Raji (cell line): ENCODE results near the gene SRBD1.

Source experiments
- POLR2A ChIP-seq: IDR thresholded peaks from 2 replicates; pipeline ENCODE4 v1.6.1; 2011; ENCODE audit warnings: low read depth, low read length, control low read depth; ENCODE audit not compliant: insufficient read depth

SRBD1 gene

DNA sequence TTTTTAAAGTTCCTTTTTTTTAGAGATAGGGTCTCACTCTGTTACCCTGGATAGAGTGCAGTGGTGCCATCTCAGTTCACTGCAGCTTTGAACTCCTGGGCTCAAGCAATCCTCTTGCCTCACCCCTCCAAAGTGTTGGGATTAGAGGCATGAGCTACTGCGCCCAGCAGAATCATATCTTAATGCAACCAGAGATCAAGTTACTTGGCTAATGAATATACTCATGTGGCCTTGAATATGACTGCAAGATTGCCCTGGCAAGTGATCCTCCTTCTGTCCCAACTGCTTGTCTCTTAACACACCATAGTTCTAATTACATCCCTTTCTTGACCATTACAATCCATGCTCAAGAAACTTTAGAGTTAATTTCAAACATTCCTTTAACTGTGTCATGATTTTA lies 133.5 kb downstream of the SRBD1 start:
- no peak for TF ChIP-seq POLR2A

DNA sequence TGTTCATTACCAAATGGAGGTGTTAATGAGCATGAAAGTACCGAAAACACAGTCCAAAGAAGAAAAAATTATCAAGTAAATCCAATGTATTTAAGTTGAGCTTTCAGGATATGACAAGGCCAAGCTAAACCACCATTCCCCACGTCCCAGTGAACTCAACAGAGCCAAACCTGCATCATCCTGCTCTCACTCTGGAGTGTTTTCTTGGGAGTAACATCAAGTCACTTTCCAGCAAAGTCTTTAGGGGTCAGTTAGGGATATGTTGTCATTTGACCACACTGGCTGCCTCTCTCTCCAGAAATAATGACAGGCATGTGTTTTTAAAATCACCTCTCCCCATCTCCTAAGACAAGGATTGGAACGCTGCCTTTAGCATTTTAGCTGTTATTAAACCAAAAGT lies 140.5 kb downstream of the SRBD1 start:
- no peak for TF ChIP-seq POLR2A

DNA sequence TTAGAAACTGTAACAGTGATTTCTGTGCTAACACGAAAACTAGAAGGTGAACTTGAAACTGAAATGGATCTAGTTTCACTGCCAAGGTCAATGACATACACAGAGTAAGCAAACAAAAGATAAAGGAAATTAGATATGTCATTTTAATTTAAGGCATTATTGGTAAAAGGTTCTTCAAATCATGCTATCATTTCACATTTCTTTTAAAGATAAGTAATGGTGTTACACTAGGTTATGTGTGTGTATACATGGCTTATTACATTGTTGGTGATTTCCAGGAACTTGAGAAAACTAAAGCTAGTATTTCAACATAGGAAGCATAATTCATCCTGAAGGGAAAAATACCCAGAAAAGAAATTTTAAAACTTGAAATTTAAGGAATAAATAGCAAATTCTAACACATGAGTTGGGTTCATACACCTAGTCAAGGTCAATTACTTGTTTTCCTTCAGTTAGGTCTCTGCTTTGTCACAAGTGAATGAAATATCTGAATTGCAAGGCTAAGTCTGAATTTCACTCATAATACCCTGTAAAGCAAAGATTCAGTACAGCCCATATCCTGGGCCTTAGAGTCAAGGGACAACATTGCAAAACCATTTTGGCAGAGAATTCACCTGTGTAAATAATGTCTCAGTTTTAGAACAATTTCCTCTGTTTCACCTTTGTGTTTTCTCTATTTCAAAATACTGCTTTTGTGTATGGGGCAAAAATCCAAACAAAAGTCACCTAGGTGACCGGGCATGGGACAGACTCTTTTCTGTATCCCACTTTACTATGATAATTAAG lies 141.6 kb downstream of the SRBD1 start:
- TF ChIP-seq POLR2A, result no peak

DNA sequence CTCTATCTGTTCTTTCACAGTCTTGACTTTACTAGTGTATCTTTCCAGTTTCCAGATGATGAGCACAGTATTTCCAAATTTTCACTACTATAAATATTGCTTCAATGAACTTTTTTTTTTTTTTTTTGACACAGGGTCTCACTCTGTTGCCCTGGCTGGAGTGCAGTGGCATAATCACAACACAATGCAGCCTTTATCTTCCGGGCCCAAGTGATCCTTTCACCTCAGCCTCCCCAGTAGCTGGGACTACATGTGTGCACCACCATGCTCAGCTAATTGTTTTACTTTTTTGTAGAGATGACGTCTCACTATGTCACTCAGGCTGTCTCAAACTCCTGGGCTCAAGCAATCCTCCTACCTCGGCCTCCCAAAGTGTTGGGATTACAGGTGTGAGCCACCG lies 142.8 kb downstream of the SRBD1 start:
- TF ChIP-seq POLR2A, result no peak

DNA sequence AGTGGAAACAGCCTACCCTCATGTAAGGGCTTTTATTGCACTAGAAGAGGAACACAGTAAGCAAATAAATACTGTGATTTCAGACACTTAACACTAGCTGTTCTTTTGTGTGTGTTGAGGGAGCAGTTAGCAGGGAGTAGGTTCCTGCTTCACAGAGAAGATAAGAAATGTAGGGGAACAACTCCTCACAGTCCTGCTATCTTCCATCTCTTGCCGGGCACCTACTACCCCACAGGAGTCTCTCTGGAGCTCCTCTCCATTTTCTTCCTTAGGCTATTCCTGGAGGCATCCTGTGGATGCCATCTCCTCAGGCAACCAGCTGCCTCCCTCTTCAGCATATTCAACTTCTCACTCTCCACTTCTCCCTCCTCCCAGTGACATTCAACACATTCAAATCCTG lies 145.0 kb downstream of the SRBD1 start:
- TF ChIP-seq POLR2A, result no peak

DNA sequence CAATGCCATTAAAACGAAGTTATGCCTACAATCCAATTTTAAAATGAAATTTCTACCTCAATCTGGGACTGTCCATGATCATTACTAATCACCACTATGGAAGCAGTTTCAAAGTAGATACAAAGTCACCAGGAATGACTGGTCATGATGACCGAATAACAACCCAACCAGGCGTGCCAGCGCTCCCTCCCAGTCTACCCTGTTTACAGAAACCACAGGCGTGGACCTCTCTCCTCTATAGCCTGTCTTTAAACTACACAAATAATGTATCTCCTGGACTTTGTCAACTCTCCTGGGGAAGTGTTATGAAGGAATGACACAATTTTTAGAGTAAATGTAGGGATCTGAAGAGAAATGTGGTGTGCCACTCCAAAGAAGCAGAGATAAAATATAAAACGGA lies 150.2 kb downstream of the SRBD1 start:
- no peak for TF ChIP-seq POLR2A

DNA sequence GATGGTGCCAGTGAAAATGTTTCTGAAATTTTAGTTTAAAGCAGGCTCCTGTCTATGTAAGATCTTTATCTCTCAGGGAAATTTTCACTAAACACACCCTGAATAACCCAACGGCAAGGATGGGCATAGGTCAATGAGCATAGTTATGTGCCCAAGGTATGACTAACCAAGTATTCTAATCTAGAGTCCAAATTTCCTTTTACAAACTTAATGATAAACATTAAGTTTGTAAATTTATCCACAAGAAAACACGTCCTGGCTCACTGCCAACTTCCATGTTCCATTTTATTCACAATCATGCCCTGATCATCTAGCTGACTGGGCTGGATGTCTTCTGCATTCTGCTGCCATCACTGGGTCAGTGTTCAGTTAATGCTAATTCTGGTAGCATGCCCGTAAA lies 151.2 kb downstream of the SRBD1 start:
- no peak for TF ChIP-seq POLR2A

DNA sequence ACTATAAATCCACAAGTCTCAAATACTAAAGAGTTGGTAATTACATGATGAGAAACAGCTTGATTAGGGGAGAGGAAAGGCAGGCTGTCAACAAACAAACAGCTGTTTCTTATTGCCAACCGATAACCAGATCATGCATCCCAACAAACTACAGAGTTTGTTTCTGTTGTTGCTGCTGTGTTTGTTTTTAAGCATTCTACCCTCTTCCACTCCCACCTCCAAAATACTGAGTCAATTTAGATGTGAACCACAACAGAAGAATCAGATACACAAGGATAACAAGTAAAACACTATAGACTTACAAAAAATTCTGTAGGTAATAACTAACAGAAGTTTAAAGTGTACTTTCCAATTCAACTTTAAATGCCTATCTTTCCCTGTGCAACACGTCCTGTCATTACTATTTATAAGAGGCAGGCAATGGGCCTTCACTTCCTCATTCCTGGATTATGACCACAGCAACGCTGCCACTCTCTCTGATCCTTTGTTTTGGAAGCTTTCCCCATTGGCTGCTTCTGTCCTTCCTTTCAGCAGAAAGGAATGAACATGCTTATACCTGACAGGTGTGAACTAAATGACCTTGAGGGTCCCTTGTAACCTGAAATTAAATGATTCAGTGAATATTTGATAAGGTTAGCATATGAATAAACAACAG lies 152.0 kb downstream of the SRBD1 start:
- no peak for TF ChIP-seq POLR2A

DNA sequence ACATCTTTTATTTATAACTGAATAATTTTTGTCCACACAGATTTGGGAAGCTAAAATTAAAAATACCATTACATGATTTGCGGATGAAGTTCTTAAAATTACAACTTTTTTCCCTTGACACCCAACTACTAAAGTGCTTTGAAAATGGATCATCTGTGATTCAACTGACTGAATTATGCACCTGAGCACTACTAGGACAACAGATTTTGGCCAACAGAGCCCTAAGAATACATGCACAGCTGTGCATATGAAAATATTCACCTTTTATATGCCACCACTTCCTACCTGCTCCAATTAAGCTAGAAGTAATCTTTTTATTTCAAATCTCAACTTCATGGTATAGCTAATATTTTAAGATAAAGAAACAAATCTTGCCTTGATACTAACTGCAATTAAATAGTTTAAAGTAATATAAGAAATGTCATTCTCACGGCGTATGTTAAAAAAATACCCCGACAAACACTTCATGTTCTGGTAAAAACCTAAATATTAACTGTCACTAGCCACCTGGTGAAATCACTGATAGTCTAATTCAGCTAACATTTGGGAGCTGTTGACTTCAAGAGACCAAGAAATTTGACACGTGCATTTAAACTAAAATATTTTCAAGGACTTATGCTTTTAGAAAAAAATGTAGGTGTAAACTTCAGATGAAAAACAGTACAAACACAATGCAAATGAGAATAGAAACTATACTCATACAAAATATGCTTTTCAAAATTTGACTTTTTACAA lies 153.7 kb downstream of the SRBD1 start:
- no peak for TF ChIP-seq POLR2A

DNA sequence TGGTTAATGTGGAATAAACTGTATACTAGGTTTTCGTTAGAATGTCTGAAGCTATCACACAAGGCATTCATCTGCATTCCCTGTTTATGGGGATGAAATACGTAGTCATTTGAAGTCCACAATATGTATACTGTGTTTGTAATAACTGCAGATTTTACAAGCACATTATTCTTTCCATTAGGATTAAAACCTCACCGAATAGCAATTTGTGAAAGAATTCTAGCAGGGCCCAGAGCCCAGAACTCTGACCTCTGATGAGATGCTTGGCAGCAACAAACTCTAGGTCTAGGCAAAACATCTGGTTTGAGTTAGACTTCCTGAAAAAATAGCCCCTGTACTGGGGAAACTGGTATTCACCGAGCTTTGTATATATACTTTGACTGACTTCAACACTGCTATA lies 158.2 kb downstream of the SRBD1 start:
- TF ChIP-seq POLR2A, result no peak

DNA sequence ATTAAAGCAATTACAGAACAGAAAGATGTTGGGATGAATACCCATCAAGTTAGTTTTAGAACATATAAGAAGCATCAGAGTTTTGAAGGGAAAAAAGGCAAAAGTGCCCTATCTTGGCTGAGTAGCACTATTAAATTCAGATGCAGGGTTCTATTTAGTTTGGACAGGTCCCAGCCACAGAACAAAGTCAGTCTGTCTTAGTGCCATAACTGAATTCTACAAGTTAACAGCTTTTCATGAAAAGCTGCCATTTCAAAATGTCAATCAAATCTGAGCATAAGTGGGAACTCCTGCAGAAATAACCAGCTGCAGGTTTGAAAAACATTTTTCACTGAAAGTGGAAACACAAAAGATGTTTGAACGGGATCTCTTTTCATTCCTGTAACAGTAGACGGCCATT lies 160.4 kb downstream of the SRBD1 start:
- no peak for TF ChIP-seq POLR2A

DNA sequence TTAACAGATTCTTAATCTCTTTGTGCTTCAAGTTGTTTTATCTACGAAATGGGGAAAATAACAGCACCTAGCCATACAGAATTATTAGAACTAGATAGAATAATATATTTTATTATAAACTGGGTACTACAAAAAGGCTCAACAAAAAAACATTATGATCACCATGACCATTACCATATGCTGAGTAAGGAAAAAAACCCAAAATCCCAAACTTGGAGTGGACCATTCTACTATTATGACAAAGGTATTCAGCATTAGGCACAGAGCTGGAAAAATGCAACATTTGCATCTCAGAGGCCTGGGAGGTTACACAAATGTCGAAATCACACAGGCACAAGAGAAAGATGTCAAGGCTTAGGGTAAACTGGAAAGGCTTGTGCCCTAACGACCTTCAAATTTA lies 162.8 kb downstream of the SRBD1 start:
- TF ChIP-seq POLR2A, result no peak

DNA sequence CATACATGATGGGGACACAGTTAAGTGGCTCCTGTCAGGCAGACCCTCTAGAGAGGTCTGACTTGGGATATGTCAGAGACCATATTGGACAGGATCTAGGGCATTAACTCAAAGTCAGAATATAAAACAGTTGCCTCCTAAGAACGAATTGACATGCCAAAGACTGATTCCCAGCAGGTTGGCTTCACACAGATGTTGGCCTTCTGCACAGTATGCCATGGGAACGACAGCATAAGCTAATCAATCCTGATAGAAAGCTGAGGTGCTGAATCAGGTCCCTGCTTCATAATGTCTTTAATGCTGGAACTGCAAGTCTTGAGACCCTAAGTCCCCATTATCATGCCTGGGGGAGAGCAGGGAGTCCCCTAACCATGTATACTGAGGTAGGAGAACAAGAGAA lies 165.1 kb downstream of the SRBD1 start:
- no peak for TF ChIP-seq POLR2A

DNA sequence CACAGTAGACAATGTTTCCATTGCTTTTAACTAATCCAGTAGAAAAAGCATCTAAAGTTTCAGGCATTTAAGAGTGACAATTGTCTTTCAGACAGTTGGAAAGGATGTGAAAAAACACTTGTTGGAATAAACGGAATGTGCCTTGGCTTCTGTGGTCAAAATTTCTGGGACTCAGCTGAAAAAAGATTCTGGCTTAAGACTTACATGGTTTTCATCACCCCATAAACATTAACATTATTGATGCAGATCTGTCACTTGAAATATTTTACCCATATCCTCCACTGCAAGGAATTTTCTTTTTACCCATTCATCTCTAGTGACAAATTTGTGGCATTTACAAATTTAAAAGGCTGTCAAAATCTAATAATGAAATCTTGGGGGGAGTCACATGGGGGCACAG lies 166.0 kb downstream of the SRBD1 start:
- TF ChIP-seq POLR2A, result no peak

DNA sequence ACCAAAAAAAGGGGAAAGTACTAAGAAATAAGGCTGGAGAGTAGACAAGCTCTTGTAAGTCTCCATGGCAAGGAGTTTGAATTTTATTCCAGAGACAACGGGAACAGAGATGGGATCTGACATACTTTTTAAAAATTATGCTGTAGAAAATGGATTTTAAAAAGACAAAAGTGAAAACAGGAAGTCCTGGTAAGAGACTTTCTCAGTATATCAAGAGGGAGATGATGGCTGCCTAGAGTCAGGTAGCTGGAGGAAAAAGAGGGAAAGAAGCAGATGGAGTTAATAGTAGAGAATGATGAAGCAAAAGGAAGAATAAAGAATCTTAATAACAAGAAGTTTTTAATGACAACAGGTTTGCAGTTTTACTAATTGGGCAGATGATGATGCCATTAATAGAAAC lies 168.1 kb downstream of the SRBD1 start:
- no peak for TF ChIP-seq POLR2A

DNA sequence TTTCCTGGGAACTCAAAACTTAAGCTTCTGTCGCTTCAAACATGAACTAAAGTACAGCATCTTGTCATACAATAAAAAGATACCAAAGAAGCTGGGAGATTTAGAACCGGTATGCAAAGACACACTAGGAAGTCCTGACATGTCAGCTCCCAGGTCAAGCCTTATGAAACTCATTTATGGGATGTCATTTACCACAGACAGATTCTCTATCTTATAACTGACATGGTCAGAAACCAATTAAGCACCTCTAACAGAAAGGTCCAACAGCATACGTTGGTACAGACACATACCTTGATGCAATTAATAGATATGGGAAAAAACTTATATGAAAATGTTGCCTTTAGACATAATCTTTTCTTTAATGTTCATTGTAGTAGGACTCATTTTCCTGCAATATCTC lies 169.0 kb downstream of the SRBD1 start:
- TF ChIP-seq POLR2A, result no peak
